ENCODE measurements around the gene KLK4.

DNA sequence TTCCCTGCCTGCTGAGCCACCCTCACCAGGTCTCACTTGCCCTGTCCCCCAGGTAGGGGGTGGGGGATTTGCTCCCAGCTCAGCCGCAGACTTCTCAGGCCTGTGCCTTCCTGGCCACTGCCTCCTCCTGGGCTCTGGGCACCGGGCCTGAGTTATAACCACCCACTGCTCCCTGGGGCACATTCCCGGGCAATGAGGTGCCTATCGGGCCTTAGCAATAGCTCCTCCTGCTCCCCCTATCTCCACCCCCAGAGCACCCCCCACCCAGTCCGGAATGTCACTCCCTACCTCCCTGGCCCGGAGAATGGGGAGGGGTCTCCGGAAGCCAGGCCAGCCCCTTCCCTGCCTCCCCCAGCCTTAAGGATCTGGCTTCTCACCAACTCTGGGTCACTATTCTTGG lies 41.7 kb upstream of the KLK4 start, which contains the start of gene KLK5:
- TF ChIP-seq, protein P1, sequence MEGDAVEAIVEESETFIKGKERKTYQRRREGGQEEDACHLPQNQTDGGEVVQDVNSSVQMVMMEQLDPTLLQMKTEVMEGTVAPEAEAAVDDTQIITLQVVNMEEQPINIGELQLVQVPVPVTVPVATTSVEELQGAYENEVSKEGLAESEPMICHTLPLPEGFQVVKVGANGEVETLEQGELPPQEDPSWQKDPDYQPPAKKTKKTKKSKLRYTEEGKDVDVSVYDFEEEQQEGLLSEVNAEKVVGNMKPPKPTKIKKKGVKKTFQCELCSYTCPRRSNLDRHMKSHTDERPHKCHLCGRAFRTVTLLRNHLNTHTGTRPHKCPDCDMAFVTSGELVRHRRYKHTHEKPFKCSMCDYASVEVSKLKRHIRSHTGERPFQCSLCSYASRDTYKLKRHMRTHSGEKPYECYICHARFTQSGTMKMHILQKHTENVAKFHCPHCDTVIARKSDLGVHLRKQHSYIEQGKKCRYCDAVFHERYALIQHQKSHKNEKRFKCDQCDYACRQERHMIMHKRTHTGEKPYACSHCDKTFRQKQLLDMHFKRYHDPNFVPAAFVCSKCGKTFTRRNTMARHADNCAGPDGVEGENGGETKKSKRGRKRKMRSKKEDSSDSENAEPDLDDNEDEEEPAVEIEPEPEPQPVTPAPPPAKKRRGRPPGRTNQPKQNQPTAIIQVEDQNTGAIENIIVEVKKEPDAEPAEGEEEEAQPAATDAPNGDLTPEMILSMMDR (IDR thresholded peaks at IDR 0.05): no peak
- TF ChIP-seq POLR2A (IDR thresholded peaks at IDR 0.05) (no peak), EP300 (IDR thresholded peaks at IDR 0.05) (no peak)
